CD4-positive, alpha-beta T cell treated with Interleukin-6 for 4 hours (primary cell): ENCODE results near the gene CCL4.
A peak's percentile ranks its signal among the peaks of the same experiment; 100 is the strongest.
"Not testable (repeated sequence)": the region's sequence is repeated elsewhere in the genome, so short reads cannot be mapped to it uniquely, and the experiment has no call there.

Source experiments
- DNase-seq: peaks from one replicate; pipeline ENCODE4 v3.0.0-alpha.2; 2020; ENCODE audit warnings: mixed read lengths

CCL4 gene

GRCh38 chr17:36103401-36103975 lies at the start of gene CCL4:
Gene CCL4, plus strand, starts transcription at chr17:36103827. Its CDS starts 79 bp downstream, at chr17:36103906.
- DNase-seq, result not testable (repeated sequence)

- DNase-seq, result no peak
Observed at GRCh38 chr17:36055171-36055570, 48.5 kb upstream of the CCL4 start.

GRCh38 chr17:36055921-36056520 lies 47.6 kb upstream of the CCL4 start:
- DNase-seq, result no peak

DNA sequence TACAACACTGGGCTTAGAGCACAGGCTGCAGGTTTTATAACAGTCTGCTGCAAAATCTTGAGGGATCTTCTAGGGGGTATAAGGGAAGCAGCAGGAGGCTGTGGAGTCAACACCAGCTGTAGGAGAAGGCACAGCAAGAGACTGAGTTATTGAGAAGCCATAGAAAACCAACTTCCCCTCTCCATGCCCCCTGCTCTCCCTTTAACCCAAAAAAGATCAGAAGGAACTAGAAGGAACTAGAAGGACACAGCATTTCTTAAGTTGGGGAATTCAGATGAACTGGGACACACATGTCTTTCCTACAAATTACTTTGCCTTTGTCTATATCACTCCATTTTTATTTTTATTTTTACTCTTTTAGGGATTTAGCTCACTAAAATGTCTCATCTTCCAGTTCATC lies 45.7 kb upstream of the CCL4 start:
- no peak for DNase-seq

DNA sequence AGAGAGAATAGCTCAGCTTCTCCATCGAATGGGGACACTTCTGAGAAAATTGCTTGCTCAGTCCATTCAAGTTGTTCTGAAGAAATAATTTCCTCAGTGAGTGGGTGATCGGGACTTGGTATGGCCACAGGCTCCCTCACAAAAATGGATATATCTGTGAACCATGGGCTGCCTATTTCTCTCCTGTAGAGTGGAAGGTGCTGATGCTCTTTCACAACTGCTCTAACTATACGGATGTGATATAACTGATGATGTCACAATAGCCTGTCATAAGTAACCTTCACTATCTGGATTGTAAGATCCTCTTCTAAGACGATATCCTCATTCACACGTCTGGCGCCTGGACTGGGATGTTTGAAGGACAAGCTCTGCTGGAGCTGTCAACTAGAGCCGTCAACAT lies 44.2 kb upstream of the CCL4 start:
- no peak for DNase-seq

- DNase-seq, result no peak
Observed at GRCh38 chr17:36060816-36061215, 42.8 kb upstream of the CCL4 start.

- DNase-seq, result no peak
Observed at GRCh38 chr17:36063786-36064541, 39.7 kb upstream of the CCL4 start, which contains the start of gene CCL18. Gene CCL18, plus strand, starts transcription at chr17:36064272. Its CDS starts 71 bp downstream, at chr17:36064343.

GRCh38 chr17:36066365-36066985 lies 37.2 kb upstream of the CCL4 start:
- no peak for DNase-seq

DNA sequence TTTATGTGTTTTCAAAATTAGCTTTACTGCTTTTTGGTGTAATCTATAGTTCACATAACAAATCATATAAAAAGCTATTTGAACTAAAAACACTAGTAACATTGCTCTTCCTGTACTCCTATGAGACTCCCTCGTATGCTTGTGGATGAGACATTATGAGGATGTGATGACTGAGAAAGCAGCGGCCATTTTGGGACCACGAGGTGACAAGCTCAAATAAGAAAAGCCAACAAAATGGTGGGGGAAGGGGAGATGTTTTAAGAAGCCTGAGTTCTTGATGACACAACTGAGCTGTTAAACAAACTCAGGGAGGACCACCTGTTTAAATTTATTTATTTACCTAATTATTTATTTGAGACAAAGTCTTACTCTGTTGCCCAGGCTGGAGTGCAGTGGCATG lies 35.1 kb upstream of the CCL4 start:
- no peak for DNase-seq

- no peak for DNase-seq
Observed at GRCh38 chr17:36069136-36069535, 34.5 kb upstream of the CCL4 start.

- DNase-seq, result no peak
Observed at GRCh38 chr17:36070427-36070826, 33.2 kb upstream of the CCL4 start.

- no peak for DNase-seq
Observed at GRCh38 chr17:36071751-36072150, 31.9 kb upstream of the CCL4 start.

DNA sequence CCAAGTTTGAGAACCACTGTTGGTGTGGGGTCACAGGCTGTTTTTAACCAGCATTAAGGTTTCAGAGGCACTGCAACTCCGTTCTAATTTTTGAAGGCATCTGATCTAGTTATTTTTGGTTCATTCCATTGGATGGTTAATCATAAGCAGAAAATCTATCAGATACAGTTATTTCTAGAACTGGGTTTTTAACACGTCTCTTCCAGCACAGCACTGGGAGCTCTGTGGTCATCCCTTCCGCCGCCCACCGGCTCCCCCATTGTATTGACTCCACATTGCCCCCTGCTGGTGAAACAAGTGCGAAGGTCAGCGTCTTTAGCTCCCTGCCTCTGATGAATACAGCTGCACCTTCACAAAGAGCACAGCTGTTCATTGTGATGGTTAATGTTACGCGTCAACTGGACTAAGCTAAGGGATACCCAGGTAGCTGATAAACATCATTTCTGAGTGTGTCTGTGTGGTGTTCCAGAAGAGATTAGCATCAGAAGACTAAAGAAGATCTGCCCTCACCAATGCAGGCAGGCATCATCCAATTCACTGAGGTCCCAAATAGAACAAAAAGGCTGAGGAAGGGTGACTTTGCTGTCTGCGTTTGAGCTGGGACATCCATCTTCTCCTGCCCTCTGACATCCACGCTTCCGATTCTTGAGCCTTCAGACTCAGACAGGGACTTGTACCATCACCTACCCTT lies 31.1 kb upstream of the CCL4 start:
- DNase-seq, result peak; percentile 55

DNA sequence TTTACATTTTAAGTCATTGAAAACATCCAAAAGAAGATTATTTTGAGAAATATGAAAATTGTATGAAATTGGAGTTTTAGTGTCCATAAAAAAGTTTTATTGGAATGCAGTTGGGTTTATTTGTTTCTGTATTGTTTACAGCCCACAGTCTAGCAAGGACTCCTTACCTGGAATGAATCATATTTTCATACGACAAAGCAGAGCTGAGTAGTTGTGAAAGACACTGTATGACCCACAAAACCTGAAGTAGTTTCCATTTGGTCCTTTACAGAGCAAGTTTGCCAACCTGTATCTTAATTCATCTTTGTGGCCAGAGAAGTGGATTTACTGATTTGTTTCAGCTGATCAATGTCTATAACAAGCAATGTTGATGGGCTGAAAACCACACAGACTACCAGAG lies 29.3 kb upstream of the CCL4 start:
- no peak for DNase-seq

- not testable (repeated sequence) for DNase-seq
Observed at GRCh38 chr17:36081681-36082471, 21.8 kb upstream of the CCL4 start.

GRCh38 chr17:36082482-36083120 lies 21.0 kb upstream of the CCL4 start:
- peak; percentile 30 for DNase-seq

- not testable (repeated sequence) for DNase-seq
Observed at GRCh38 chr17:36083691-36084090, 19.9 kb upstream of the CCL4 start.

DNA sequence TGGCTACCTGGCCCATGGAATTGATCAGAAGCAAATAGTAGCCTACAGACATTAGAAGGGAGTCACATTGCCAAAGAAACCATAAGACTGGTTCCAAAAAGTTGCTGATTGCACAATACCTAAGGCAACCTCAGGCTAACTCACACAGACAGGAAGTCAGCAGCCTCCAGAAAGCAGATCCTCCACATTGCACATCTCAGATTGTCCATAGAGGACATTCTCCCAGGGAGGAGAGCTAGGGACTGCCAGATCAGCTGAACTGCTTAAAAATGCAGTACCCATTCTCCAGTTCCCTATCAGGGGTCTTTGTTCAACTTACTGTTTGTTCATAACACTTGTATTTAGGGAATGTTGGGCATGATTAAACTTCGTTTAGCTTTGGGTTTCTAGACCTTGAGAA lies 17.9 kb upstream of the CCL4 start:
- DNase-seq, result no peak

- DNase-seq, result no peak
Observed at GRCh38 chr17:36086791-36087190, 16.8 kb upstream of the CCL4 start.

DNA sequence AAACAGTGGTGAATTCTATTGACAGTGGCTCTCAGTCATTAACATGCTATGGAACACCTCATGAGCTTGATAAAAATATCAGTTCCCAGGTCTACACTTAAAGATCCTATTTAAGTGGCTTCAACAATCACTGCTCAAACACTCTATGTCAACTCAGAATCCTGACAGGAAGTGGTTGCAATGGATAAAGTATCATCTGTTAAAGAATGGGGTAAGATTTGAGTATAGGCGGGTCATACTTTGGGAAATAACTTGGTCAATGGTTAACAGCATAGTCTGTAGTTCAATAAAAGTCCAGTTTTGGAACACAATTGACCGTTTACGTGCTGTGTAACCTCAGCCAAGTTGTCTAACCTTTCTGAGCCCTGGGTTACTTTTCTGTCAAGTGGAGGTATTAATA lies 16.2 kb upstream of the CCL4 start:
- DNase-seq, result not testable (repeated sequence)

DNA sequence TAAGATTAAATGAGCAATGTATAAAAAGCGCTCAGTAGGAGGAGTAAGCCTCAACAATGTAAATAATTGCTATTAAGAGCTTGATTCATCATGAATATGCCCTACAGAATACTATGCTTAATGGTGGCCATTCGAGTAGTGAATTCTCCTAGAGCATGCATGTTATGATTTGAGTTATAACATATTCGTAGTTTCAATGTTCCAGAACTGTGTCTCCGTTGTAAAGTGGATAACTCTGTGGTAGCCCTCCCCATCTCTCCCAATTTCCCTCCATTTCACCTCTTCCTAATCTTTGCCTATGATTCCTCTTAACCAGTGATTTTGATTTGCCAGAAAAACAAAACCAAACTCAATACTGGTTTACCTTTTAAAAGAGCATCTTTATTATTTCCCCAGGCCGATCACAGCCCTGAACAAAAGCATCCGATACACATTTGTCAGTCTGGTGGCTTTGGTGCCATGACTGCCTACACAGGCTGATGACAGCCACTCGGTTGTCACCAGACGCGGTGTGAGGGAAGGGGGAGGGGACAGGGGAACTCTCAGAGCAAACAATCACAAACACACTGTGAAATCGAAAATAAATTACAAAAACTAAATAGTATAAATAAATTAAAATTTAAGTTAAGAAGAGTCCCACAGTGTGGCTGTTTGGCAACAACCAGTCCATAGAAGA lies 15.6 kb upstream of the CCL4 start:
- not testable (repeated sequence) for DNase-seq
